HL-60 (cell line): ENCODE results near the gene PPP2R5C.
A peak's percentile ranks its signal among the peaks of the same experiment; 100 is the strongest.
"Not testable (repeated sequence)": the region's sequence is repeated elsewhere in the genome, so short reads cannot be mapped to it uniquely, and the experiment has no call there.

Source experiments
- DNase-seq, 2 experiments: peaks; one replicate each; pipeline ENCODE4 v3.0.0-alpha.2; 2010 to 2020; ENCODE audit warnings: low read depth in 1 of 2, low spot score in 1 of 2
- H3K27ac ChIP-seq: fragments of 250-450 bp; sonication (Bioruptor Pico); replicated peaks from 2 replicates; pipeline ENCODE4 v1.5.1; 2020; ENCODE audit warnings: mild to moderate bottlenecking, moderate library complexity
- H3K27me3 ChIP-seq: fragments of 250-450 bp; sonication (Bioruptor Pico); 2 replicates; pipeline ENCODE4 v1.5.1; 2021; ENCODE audit warnings: mild to moderate bottlenecking, moderate library complexity; ENCODE audit not compliant: insufficient read depth, poor library complexity, severe bottlenecking
- H3K4me3 ChIP-seq: replicated peaks from 2 replicates; pipeline ENCODE4 v1.5.1; 2011; ENCODE audit warnings: mild to moderate bottlenecking, control low read depth, low read length; ENCODE audit not compliant: insufficient read depth
- CTCF ChIP-seq: IDR thresholded peaks from one replicate; pipeline ENCODE4 v1.5.1; 2011; ENCODE audit warnings: low read length, control low read depth, inconsistent platforms; ENCODE audit not compliant: insufficient read depth
- GABPA ChIP-seq: IDR thresholded peaks from 2 replicates; pipeline ENCODE4 v1.6.1; 2012; ENCODE audit warnings: low read depth
- POLR2AphosphoS5 ChIP-seq: IDR thresholded peaks from 2 replicates; pipeline ENCODE4 v1.6.1; 2012; ENCODE audit warnings: low read depth
- REST ChIP-seq: IDR thresholded peaks from 2 replicates; pipeline ENCODE4 v1.6.1; 2012; ENCODE audit warnings: low read depth; ENCODE audit not compliant: insufficient replicate concordance
- SPI1 ChIP-seq: IDR thresholded peaks from 2 replicates; pipeline ENCODE4 v1.6.1; 2012; ENCODE audit warnings: low read depth, mild to moderate bottlenecking, borderline replicate concordance

PPP2R5C gene

GRCh38 chr14:101723061-101723595 lies 38.4 kb upstream of the PPP2R5C start:
- no peak for DNase-seq
- H3K4me3 ChIP-seq, result no peak overlapping the region
- no peak for TF ChIP-seq POLR2AphosphoS5
- no peak for TF ChIP-seq GABPA
- no peak for TF ChIP-seq REST
- no peak for TF ChIP-seq CTCF
- TF ChIP-seq SPI1, result no peak
- H3K27me3 ChIP-seq, result no peaks in the 10 kb centered on the region
- no peak overlapping the region for H3K27ac ChIP-seq

- peak; percentile 51 to 87 for DNase-seq
- H3K27ac ChIP-seq, H3K4me3 ChIP-seq, H3K27me3 ChIP-seq: not testable (repeated sequence)
Measured at GRCh38 chr14:101725652-101726051, 35.9 kb upstream of the PPP2R5C start.

GRCh38 chr14:101726295-101726953 lies 35.1 kb upstream of the PPP2R5C start:
- Histone ChIP-seq H3K27me3 (no peaks in the 10 kb centered on the region), H3K27ac (no peak overlapping the region), H3K4me3 (no peak overlapping the region)
- TF ChIP-seq POLR2AphosphoS5, result no peak
- TF ChIP-seq REST, result no peak
- TF ChIP-seq GABPA, result no peak
- no peak for TF ChIP-seq SPI1
- no peak for TF ChIP-seq CTCF
- no peak for DNase-seq

GRCh38 chr14:101726954-101727302 lies 34.6 kb upstream of the PPP2R5C start:
- Histone ChIP-seq H3K27ac (no peak overlapping the region), H3K4me3 (no peak overlapping the region), H3K27me3 (no peaks in the 10 kb centered on the region)
- TF ChIP-seq SPI1 (no peak), CTCF (no peak), REST (no peak), POLR2AphosphoS5 (no peak), GABPA (no peak)
- DNase-seq, result no peak
